Tongue (tissue), 2 donors: ENCODE results near the gene RGS10. TPM values are rescaled to one million over a fixed set of nuclear protein-coding genes. Genes with fewer than 3 reads are reported as not detected.
"Not testable (repeated sequence)": the region's sequence is repeated elsewhere in the genome, so short reads cannot be mapped to it uniquely, and the experiment has no call there.

Source experiments
- DNase-seq: peaks from one replicate; pipeline ENCODE4 v3.0.0-alpha.2; 2015
- total RNA-seq: library from RNA; depleted of rRNA; stranded (reverse); fragments of >200 nt; gene quantifications from one replicate; pipeline ENCODE4 v1.2.3, GENCODE V29; 2014

Gene RGS10
- total RNA-seq, 1 donor from 2014 or later = 30.3 TPM

- no peak for DNase-seq
These were observed 73.8 kb downstream of the RGS10 start for GRCh38 chr10:119468542-119469324.

- no peak for DNase-seq
These were observed 75.9 kb downstream of the RGS10 start for GRCh38 chr10:119466655-119467054.

GRCh38 chr10:119466076-119466475, 76.4 kb downstream of the RGS10 start:
- DNase-seq = no peak

GRCh38 chr10:119465085-119465484, 77.4 kb downstream of the RGS10 start:
- no peak for DNase-seq

GRCh38 chr10:119463195-119463594, 79.3 kb downstream of the RGS10 start:
- DNase-seq = not testable (repeated sequence)

- no peak for DNase-seq
These were observed 79.7 kb downstream of the RGS10 start for GRCh38 chr10:119462773-119463172.

GRCh38 chr10:119461923-119462322, 80.6 kb downstream of the RGS10 start:
- no peak for DNase-seq

- DNase-seq = no peak
These were observed 81.1 kb downstream of the RGS10 start for GRCh38 chr10:119461380-119461779.

GRCh38 chr10:119460369-119461195, 81.9 kb downstream of the RGS10 start:
- DNase-seq = no peak

GRCh38 chr10:119459681-119460340, 82.7 kb downstream of the RGS10 start:
- DNase-seq = no peak

GRCh38 chr10:119457966-119458766, 84.4 kb downstream of the RGS10 start:
- DNase-seq = peak; percentile 88

GRCh38 chr10:119456435-119456810, 86.1 kb downstream of the RGS10 start:
- no peak for DNase-seq

GRCh38 chr10:119455609-119456434, 86.7 kb downstream of the RGS10 start:
- DNase-seq = no peak

- no peak for DNase-seq
These were observed 87.5 kb downstream of the RGS10 start for GRCh38 chr10:119454990-119455389.

GRCh38 chr10:119454316-119454715, 88.2 kb downstream of the RGS10 start:
- DNase-seq = no peak

GRCh38 chr10:119453313-119453712, 89.2 kb downstream of the RGS10 start:
- DNase-seq = no peak

GRCh38 chr10:119452396-119452795, 90.1 kb downstream of the RGS10 start:
- no peak for DNase-seq

- DNase-seq = no peak
These were observed 91.1 kb downstream of the RGS10 start for GRCh38 chr10:119451300-119451896.

- no peak for DNase-seq
These were observed 91.8 kb downstream of the RGS10 start for GRCh38 chr10:119450606-119451299.
